ENCODE data around the gene SLC10A4. TPM values are rescaled to one million over a fixed set of nuclear protein-coding genes. Genes with fewer than 3 reads are reported as not detected.

The SLC10A4 gene
- total and polyA plus RNA-seq, 4 donors = 0.16 to 1.9 (median 0.21) TPM; not detected in 1

DNA sequence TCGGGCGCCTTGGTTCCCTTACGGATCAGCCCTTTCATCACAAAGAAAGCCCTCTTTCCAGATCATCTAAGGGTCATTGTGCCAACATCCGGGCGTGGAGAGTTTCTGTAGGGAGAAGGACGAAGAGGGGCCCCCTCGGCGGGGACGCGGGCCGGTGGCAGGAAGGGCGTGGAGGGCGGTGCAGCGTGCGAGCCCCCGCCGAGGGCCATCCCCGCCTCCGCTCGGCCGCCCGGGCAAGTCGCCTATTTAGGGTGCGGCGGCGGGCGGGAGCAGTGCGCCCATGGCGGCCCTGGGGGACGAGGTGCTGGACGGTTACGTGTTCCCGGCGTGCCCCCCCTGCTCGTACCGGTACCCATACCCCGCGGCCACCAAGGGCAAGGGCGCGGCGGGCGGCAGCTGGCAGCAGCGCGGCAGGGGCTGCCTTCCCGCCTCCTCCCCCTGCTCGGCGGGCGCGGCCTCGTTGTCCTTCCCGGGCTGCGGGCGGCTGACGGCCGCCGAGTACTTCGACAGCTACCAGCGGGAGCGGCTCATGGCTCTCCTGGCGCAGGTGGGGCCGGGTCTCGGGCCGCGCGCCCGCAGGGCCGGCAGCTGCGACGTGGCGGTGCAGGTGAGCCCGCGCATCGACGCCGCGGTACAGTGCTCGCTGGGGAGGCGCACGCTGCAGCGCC lies 7.0 kb downstream of the SLC10A4 start, which contains the start of gene ZAR1:
ZAR1 (plus strand) TSS at position 241 of the 668 bp plus-strand sequence; CDS start at position 281, 40 bp downstream.
- TF ChIP-seq, protein P1, sequence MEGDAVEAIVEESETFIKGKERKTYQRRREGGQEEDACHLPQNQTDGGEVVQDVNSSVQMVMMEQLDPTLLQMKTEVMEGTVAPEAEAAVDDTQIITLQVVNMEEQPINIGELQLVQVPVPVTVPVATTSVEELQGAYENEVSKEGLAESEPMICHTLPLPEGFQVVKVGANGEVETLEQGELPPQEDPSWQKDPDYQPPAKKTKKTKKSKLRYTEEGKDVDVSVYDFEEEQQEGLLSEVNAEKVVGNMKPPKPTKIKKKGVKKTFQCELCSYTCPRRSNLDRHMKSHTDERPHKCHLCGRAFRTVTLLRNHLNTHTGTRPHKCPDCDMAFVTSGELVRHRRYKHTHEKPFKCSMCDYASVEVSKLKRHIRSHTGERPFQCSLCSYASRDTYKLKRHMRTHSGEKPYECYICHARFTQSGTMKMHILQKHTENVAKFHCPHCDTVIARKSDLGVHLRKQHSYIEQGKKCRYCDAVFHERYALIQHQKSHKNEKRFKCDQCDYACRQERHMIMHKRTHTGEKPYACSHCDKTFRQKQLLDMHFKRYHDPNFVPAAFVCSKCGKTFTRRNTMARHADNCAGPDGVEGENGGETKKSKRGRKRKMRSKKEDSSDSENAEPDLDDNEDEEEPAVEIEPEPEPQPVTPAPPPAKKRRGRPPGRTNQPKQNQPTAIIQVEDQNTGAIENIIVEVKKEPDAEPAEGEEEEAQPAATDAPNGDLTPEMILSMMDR (IDR thresholded peaks at IDR 0.05; ENCODE audit: control extremely low read depth, extremely low read depth) = no peak
- Histone ChIP-seq H3K9ac (ENCODE audit: insufficient read depth in 1 of 2, low read length in 2 of 2) (no peak within 1 kb of the TSS), H3K9me3 (ENCODE audit: control insufficient read depth in 4 of 4, insufficient read depth in 3 of 4, low read length in 3 of 4) (peaks cover 0 to 2% (median 0%) of the 10 kb centered on the region in 4 donors), H3K4me1 (ENCODE audit: control insufficient read depth in 5 of 5, insufficient read depth in 5 of 5, low read length in 5 of 5) (peaks cover 0 to 12% (median 0%) of the 10 kb centered on the region in 5 donors), H3K27ac (ENCODE audit: low read depth in 1 of 2, low read length in 1 of 2) (no peak within 1 kb of the TSS), H3K4me3 (peak within 1 kb of the TSS; percentile 36), H3K27me3 (ENCODE audit: control insufficient read depth in 3 of 3, insufficient read depth in 3 of 3, low read length in 2 of 3) (peaks cover 5 to 67% (median 64%) of the 10 kb centered on the region in 3 donors), H3K36me3 (ENCODE audit: control insufficient read depth in 4 of 4, insufficient read depth in 4 of 4, low read length in 4 of 4) (no peaks in the 10 kb centered on the region)
- WGBS, 2 donors = 3 to 5% methylated on average over 66 to 80 of the region's 80 CpGs
- no peak for DNase-seq
- ATAC-seq (ENCODE audit: insufficient read depth, low FRiP score) = peak; percentile 20

DNA sequence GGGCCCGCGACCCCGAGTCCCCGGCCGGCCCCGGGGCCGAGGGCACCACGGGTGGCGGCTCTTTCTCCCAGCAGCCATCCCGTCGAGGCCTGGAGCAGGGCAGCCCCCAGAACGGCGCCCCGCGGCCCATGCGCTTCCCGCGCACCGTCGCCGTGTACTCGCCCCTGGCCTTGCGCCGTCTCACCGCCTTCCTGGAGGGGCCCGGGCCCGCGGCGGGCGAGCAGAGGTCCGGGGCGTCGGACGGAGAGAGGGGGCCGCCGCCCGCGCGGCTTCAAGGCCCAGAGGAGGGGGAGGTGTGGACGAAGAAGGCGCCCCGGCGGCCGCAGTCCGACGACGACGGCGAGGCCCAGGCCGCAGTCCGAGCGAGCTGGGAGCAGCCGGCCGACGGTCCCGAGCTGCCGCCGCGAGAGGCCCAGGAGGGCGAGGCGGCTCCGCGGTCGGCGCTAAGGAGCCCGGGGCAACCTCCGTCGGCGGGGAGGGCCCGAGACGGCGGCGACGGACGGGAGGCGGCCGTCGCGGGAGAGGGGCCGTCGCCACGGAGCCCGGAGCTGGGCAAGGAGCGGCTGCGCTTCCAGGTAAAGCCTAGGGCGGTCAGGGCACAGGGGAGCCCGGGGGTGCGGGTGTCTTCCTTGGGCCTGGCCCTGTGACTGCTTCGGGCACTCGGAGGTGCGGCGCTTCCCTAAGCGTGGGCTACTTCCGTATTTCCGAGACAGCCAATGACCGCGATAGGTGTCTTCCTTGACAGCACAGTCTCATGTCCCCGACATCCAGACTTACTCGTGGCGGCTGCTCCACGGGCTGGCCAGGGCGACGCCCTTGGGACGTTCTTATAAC lies 7.8 kb downstream of the SLC10A4 start:
- no peak overlapping the region for H3K27ac ChIP-seq (ENCODE audit: low read depth in 1 of 2, low read length in 1 of 2)
- H3K36me3 ChIP-seq (ENCODE audit: control insufficient read depth in 4 of 4, insufficient read depth in 4 of 4, low read length in 4 of 4) = peaks cover 0 to under 1% (median 0%) of the 10 kb centered on the region in 4 donors
- TF ChIP-seq, protein P1 (IDR thresholded peaks at IDR 0.05; ENCODE audit: control extremely low read depth, extremely low read depth) = no peak
- H3K9me3 ChIP-seq (ENCODE audit: control insufficient read depth in 4 of 4, insufficient read depth in 3 of 4, low read length in 3 of 4) = peaks cover 0 to 2% (median 0%) of the 10 kb centered on the region in 4 donors
- H3K9ac ChIP-seq (ENCODE audit: insufficient read depth in 1 of 2, low read length in 2 of 2) = no peak overlapping the region
- ATAC-seq (ENCODE audit: insufficient read depth, low FRiP score) (no peak), DNase-seq (no peak)
- H3K27me3 ChIP-seq (ENCODE audit: control insufficient read depth in 3 of 3, insufficient read depth in 3 of 3, low read length in 2 of 3) = peaks cover 5 to 60% (median 59%) of the 10 kb centered on the region in 3 donors
- 10 to 23% methylated on average over 94 to 104 of the region's 104 CpGs for WGBS, 2 donors
- no peak overlapping the region for H3K4me3 ChIP-seq
- H3K4me1 ChIP-seq (ENCODE audit: control insufficient read depth in 5 of 5, insufficient read depth in 5 of 5, low read length in 5 of 5) = peaks cover 0 to 12% (median 0%) of the 10 kb centered on the region in 5 donors

DNA sequence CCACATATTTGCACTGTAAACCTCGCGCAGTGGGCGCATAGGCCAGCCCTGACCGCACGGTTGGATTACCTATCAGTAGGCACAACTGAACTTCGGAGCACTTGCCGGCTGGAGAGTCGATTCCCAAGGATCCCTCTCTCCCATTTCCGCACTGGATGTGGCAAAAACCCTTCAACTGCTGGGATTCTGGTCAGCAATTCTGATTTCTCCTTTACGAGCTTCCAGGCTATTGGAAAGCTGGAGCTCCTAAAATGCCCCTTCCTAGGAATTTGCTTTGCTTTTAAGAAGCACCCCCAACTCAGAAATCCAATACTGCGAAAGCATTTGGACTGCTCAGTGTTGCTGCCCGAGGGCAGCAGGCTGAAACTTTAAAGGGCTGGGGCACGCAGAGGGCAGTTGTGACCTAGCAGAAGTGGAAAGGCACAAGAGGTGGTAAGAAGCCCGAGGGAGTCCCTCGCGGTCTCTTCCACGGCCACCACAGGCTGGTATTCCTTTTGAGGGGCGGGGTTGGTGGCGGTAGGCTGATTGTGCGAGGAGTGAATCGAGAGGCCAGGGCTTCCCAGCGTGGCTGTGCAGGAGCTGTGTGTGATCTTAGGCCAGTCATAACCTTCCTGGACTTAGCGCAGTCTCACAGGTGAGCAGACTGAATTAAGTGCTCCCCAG lies 8.5 kb downstream of the SLC10A4 start:
- peaks cover 0 to 12% (median 0%) of the 10 kb centered on the region in 5 donors for H3K4me1 ChIP-seq (ENCODE audit: control insufficient read depth in 5 of 5, insufficient read depth in 5 of 5, low read length in 5 of 5)
- peaks cover 5 to 53% (median 52%) of the 10 kb centered on the region in 3 donors for H3K27me3 ChIP-seq (ENCODE audit: control insufficient read depth in 3 of 3, insufficient read depth in 3 of 3, low read length in 2 of 3)
- peaks cover 0 to 2% (median 0%) of the 10 kb centered on the region in 4 donors for H3K9me3 ChIP-seq (ENCODE audit: control insufficient read depth in 4 of 4, insufficient read depth in 3 of 4, low read length in 3 of 4)
- ATAC-seq (ENCODE audit: insufficient read depth, low FRiP score) (no peak), DNase-seq (no peak)
- no peak overlapping the region for H3K27ac ChIP-seq (ENCODE audit: low read depth in 1 of 2, low read length in 1 of 2)
- WGBS, 2 donors = 68 to 72% methylated on average over 23 of the region's 23 CpGs
- H3K4me3 ChIP-seq = no peak overlapping the region
- no peak overlapping the region for H3K9ac ChIP-seq (ENCODE audit: insufficient read depth in 1 of 2, low read length in 2 of 2)
- TF ChIP-seq, protein P1 (IDR thresholded peaks at IDR 0.05; ENCODE audit: control extremely low read depth, extremely low read depth) = no peak
- peaks cover 0 to 2% (median 0%) of the 10 kb centered on the region in 4 donors for H3K36me3 ChIP-seq (ENCODE audit: control insufficient read depth in 4 of 4, insufficient read depth in 4 of 4, low read length in 4 of 4)
